ENCODE data around the gene DNM3.
A peak's percentile ranks its signal among the peaks of the same experiment; 100 is the strongest.
"Not testable (repeated sequence)": the region's sequence is repeated elsewhere in the genome, so short reads cannot be mapped to it uniquely, and the experiment has no call there.

The DNM3 gene

DNA sequence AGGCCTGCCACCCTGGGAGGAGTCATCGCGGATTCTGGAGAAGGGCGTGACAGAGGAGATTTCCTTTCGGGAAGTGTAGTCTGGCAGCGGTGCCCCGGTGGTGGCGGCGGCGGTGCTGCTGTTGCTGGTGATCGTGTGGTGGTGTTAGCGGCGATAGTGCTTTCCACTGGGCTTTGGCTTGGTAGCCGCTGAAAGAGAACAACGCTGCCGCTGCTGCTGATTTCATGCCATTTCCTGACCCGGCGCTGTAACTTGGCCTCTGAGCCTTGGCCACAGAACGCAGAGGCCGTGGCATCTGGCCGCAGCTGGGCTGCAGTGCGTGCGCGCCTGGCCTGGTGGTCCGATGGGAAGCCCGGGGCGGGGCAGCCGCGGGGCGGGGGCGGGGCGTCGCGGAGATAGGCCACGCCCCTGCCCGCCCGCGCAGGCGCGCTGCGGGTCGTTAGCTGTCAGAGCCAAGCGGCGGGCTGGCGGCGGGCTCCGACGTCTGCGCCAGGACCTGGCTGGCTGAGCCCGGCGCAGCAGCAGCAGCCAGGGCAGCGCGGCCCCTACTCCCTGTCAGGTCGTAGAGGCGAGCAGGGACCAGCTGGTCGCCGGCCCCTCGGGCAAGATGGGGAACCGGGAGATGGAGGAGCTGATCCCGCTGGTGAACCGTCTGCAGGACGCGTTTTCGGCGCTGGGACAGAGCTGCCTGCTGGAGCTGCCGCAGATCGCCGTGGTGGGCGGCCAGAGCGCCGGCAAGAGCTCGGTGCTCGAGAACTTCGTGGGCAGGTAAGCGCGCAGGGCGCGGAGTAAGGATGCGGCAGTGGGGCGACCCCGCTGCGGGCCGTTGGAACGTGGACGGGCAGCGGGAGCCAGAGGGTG lies at the start of gene DNM3:
Gene DNM3, plus strand, starts transcription at position 449 of the 861 bp plus-strand sequence. Its CDS starts 159 bp downstream, at position 608.
- peak; percentile 77 for DNase-seq

DNA sequence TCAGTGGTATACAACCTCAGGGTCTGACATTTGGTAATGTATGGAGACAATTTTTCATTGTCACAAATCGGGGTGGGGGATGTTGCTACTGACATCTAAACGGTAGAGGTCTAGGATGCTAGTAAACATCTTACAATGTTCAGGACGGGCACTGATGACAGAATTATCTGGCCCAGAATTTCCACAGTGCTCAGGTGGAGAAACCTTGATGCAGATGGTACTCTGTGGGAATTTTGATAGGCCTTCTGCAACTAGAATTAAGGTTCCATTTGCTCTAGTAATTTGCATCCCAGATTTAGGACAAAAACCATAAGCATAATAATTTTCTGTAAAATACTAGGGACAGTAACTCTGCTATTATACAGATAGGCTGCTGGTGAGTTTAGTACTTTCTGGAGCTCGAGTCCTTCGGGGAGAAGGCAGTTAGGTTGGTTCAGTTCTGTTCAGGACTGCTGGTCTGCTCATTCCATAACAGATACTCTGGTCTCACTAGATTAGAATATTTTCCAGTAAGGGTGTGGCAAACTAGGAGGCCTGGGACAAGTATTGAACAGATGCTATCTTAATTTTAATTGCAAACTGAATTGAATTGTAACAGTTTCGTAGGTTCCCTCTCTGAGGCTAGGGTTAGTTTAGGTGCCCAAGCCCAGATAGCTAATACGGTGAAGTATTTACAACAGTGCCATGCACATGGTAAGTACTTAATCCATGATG lies 48.5 kb upstream of the DNM3 start:
- DNase-seq = no peak

GRCh38 chr1:171793636-171794035 lies 47.7 kb upstream of the DNM3 start:
- DNase-seq = no peak

GRCh38 chr1:171794085-171794484 lies 47.2 kb upstream of the DNM3 start:
- peak; percentile 52 for DNase-seq

DNA sequence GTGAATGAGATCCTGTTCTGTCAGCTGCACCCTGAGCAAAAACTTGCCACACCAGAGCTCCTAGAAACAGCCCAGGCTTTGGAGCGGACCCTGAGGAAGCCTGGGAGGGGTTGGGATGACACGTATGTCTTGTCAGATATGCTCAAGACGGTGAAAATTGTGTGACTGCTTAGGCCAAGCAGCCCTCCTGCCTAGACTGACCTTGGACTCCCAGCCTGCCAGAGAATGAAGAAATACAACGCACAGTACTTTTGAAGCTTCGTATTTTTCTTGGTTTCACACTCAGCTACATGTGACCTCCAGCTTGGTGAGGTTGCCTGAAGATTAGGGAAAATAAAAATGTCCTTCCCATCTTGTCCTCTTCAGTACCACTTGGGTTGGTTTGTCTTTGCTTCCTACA lies 44.7 kb upstream of the DNM3 start:
- no peak for DNase-seq

DNA sequence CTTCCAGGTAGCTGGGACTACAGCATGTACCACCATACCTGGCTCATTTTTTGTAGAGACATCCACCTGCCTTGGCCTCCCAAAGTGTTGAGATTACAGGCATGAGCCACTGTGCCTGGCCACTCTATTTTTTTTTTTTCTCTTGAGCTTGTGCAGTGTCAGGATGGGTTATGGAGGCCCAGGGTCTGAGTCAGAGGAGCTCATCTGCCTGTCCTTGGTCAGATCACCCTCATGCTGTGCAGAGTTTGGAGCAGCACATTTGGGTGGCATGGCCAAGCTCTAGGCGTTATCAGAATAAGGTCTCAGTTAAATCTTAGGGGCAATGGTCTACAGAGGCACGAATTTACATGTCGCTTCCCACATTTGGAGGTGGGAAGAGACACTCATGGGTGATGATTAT lies 43.0 kb upstream of the DNM3 start:
- no peak for DNase-seq

- no peak for DNase-seq
Observed at GRCh38 chr1:171798765-171799164, 42.5 kb upstream of the DNM3 start.

GRCh38 chr1:171799166-171799565 lies 42.1 kb upstream of the DNM3 start:
- DNase-seq = no peak

DNA sequence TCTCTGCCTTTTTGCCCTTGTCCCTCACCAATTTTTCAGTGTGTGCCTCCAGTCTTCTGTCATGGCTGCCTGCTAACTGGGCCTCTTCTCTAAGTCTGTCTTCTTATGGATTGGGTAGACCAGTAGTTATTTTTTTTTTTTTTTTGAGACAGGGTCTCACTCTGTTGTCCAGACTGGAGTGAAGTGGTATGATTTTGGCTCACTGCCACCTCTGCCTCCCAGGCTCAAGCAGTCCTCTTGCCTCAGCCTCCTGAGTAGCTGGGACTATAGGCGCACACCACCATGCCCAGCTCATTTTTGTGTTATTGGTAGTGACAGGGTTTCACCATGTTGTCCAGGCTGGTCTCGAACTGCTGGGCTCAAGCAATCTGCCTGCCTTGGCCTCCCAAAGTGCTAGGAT lies 41.6 kb upstream of the DNM3 start:
- DNase-seq = not testable (repeated sequence)

DNA sequence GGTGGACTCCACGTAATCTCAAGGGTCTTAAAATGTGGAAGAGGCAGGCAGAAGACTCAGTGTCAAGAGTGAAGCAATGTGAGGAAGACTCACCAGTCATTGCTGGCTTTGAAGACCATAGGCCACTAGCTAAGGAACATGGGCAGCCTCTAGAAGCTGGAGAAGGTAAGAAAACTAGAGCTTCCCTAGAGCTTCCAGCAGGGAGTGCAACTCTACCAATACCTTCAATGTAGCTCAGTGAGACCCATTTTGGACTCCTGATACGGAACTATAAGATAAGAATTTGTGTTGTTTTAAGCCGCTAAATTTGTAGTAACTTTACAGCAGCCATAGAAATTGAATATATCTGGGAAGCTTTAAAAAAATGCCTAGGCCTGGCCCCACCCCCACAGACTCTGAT lies 41.0 kb upstream of the DNM3 start:
- DNase-seq = no peak

DNA sequence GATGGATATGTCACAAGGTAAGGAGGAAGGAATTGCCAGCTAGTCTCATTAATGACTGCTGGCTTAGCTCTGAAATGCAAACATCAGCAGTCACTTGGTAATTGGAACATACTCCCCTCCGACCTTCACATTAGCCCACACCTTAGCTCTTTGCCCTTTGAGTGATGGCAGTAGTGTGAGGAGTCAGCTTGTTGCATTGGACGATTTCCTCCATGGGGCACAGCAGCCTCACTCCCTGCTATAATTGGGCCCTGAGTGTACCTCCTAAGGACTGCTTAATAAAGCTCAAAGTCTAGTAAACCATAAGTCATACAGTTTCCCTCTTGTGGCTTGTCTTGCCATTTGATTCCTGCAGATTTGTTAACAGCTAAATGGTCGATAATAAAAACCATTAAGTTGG lies 40.4 kb upstream of the DNM3 start:
- no peak for DNase-seq

- DNase-seq = peak; percentile 51
Observed at GRCh38 chr1:171801487-171801891, 39.8 kb upstream of the DNM3 start.

- DNase-seq = no peak
Observed at GRCh38 chr1:171802207-171802606, 39.1 kb upstream of the DNM3 start.

GRCh38 chr1:171803045-171803444 lies 38.3 kb upstream of the DNM3 start:
- peak; percentile 75 for DNase-seq

GRCh38 chr1:171803461-171804022 lies 37.8 kb upstream of the DNM3 start:
- no peak for DNase-seq

GRCh38 chr1:171805395-171806115 lies 35.7 kb upstream of the DNM3 start:
- no peak for DNase-seq

DNA sequence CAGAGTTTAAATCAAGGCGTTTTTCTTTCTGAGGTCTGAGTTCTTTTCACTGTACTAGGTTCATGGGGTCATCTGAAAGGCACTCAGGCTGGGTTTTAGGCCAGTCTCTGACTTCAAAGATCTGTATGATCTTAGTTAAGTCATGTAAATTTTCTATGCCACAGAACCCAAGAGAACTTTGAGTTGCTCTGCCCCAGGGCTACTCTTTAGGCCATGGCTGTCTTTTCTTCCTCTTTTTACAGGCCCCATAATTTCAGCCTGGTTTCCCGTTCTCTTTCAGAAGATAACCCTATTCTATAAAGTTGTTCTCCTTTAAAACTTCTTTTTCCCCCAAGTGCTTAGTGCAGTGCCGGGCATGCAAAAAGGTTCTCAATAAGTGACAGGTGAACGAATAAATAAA lies 33.7 kb upstream of the DNM3 start:
- DNase-seq = no peak

GRCh38 chr1:171809834-171810233 lies 31.5 kb upstream of the DNM3 start:
- no peak for DNase-seq

GRCh38 chr1:171811672-171812071 lies 29.6 kb upstream of the DNM3 start:
- no peak for DNase-seq

GRCh38 chr1:171814692-171815091 lies 26.6 kb upstream of the DNM3 start:
- DNase-seq = peak; percentile 76

DNA sequence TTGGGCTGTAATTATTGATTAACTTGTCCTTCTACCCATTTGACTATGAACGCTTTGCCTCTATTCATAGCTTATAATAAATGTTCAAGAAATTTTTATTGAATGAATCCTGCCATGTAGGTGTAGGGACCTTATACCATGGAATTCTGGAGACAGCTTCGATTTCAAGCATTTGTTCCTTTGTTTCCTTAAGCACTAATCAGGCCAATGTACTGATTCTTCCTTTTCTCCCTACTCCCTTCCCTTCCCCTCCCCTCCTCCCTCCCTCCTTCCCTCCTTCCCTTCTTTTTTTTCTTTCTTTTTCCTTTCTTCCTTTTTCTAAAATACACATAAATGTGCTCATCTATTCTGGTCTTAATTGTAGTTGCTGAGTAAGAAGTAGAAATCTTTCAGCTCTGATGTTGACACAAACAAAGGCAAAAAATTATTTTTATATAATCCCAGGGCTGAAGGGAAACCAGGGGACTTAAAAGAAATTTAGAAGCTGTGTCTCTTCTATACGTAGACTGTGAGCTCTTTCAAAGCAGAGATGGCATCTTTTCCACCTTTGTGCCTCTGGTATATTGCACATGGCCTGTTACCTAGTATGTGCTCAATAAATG lies 24.9 kb upstream of the DNM3 start:
- DNase-seq = no peak

DNA sequence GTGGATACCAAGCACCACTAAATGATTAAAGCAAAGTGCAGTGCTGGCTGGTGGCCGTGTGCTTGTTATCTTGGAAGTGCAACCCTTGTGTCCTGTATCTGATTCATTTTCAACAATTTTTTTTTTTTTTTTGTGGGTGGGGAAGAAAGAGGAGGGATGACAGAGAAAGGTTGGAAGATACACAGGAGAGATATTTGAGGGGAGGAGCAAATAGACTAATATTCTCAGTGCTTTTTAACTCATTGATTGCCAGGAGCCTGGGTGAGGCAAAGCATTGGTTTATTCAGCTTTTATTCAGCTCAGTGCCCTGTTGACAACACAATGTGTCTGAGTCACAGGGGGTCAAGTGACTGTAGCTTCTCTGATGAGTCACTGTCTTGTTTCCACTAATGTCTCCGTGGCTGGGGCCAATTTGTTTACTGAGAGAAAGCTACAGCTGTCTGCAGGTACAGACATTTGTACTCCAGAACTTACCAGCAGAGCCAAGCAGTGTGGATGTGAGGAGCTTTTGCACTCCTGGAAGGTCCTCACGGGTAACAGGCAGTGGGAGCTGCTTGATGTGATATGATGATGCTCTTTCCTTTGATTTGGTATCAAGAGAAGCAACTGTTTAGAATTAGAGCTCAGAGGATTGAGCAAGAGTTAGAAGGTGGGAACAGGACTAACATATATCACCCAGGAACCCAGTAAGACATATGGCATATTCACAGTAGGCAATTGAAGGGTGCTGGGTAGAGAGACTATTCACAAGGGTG lies 23.6 kb upstream of the DNM3 start:
- DNase-seq = peak; percentile 68
